Activated CD4-positive, alpha-beta T cell treated with anti-CD3 and anti-CD28 coated beads, Interleukin-2, amount 10 ng/mL, durations not matched to agents 24 days and 14 days (primary cell): Measurements from ENCODE around the gene PAH. TPM values are rescaled to one million over a fixed set of nuclear protein-coding genes. Genes with fewer than 3 reads are reported as not detected.

Experiments
- DNase-seq: peaks from one replicate; pipeline ENCODE4 v3.0.0; 2022
- H3K27ac Mint-ChIP-seq: one replicate; pipeline ENCODE4 v1.8.0; 2022; ENCODE audit warnings: mild to moderate bottlenecking, mixed read lengths
- H3K27me3 Mint-ChIP-seq: one replicate; pipeline ENCODE4 v1.8.0; 2022; ENCODE audit warnings: mixed read lengths
- H3K36me3 Mint-ChIP-seq: one replicate; pipeline ENCODE4 v1.8.0; 2022; ENCODE audit warnings: low read depth, mild to moderate bottlenecking, mixed read lengths
- H3K4me1 Mint-ChIP-seq: one replicate; pipeline ENCODE4 v1.8.0; 2021; ENCODE audit warnings: mixed read lengths
- H3K4me3 Mint-ChIP-seq: one replicate; pipeline ENCODE4 v1.8.0; 2022; ENCODE audit warnings: mild to moderate bottlenecking, moderate library complexity, mixed read lengths
- H3K9me3 Mint-ChIP-seq: one replicate; pipeline ENCODE4 v1.8.0; 2021; ENCODE audit warnings: mixed read lengths
- intact Hi-C: fragments of 100-400 bp; cut with micrococcal nuclease; formaldehyde crosslinking; loops from one replicate; pipeline ENCODE4 v1.15.1; 2023
- total RNA-seq: library from RNA; stranded (reverse); gene quantifications from 2 replicates; pipeline ENCODE4 v1.2.3, GENCODE V29; 2022

The PAH gene
- total RNA-seq, 1 donor from 2014 or later = not detected

- H3K36me3 Mint-ChIP-seq = no peaks in the 10 kb centered on the region
- H3K4me3 Mint-ChIP-seq = no peak overlapping the region
- H3K27me3 Mint-ChIP-seq = peaks cover 16% of the 10 kb centered on the region
- H3K4me1 Mint-ChIP-seq = no peaks in the 10 kb centered on the region
- intact Hi-C loops = no loop called here
- H3K27ac Mint-ChIP-seq = no peak overlapping the region
- H3K9me3 Mint-ChIP-seq = no peaks in the 10 kb centered on the region
- no peak for DNase-seq
Observed at GRCh38 chr12:102933168-102933567, 16.1 kb upstream of the PAH start.

- Mint-ChIP-seq H3K27me3 (peaks cover 12% of the 10 kb centered on the region), H3K4me3 (no peak overlapping the region), H3K27ac (no peak overlapping the region), H3K4me1 (no peaks in the 10 kb centered on the region), H3K9me3 (no peaks in the 10 kb centered on the region), H3K36me3 (no peaks in the 10 kb centered on the region)
- intact Hi-C loops = no loop called here
- DNase-seq = no peak
Observed at GRCh38 chr12:102927220-102927619, 10.2 kb upstream of the PAH start.

- intact Hi-C loops = no loop called here
- H3K27me3 Mint-ChIP-seq = peaks cover 19% of the 10 kb centered on the region
- peaks cover 6% of the 10 kb centered on the region for H3K4me1 Mint-ChIP-seq
- DNase-seq = no peak
- no peaks in the 10 kb centered on the region for H3K36me3 Mint-ChIP-seq
- no peak overlapping the region for H3K4me3 Mint-ChIP-seq
- no peaks in the 10 kb centered on the region for H3K9me3 Mint-ChIP-seq
- no peak overlapping the region for H3K27ac Mint-ChIP-seq
Observed at GRCh38 chr12:102921240-102921639, 4.2 kb upstream of the PAH start.

GRCh38 chr12:102920271-102920670, 3.2 kb upstream of the PAH start:
- H3K36me3 Mint-ChIP-seq = no peaks in the 10 kb centered on the region
- H3K4me1 Mint-ChIP-seq = peaks cover 6% of the 10 kb centered on the region
- DNase-seq = no peak
- intact Hi-C loops = no loop called here
- H3K4me3 Mint-ChIP-seq = no peak overlapping the region
- H3K27me3 Mint-ChIP-seq = peaks cover 19% of the 10 kb centered on the region
- H3K9me3 Mint-ChIP-seq = no peaks in the 10 kb centered on the region
- H3K27ac Mint-ChIP-seq = no peak overlapping the region

GRCh38 chr12:102918840-102919239, 1.8 kb upstream of the PAH start:
- no peaks in the 10 kb centered on the region for H3K9me3 Mint-ChIP-seq
- no peak overlapping the region for H3K27ac Mint-ChIP-seq
- H3K4me3 Mint-ChIP-seq = no peak overlapping the region
- H3K4me1 Mint-ChIP-seq = peaks cover 6% of the 10 kb centered on the region
- intact Hi-C loops = no loop called here
- peaks cover 28% of the 10 kb centered on the region for H3K27me3 Mint-ChIP-seq
- DNase-seq = no peak
- H3K36me3 Mint-ChIP-seq = no peaks in the 10 kb centered on the region

- Mint-ChIP-seq H3K27ac (no peak overlapping the region), H3K27me3 (peaks cover 29% of the 10 kb centered on the region), H3K36me3 (no peaks in the 10 kb centered on the region), H3K4me1 (peaks cover 6% of the 10 kb centered on the region), H3K4me3 (peak overlapping the region; percentile 73), H3K9me3 (no peaks in the 10 kb centered on the region)
- intact Hi-C loops = no loop called here
- no peak for DNase-seq
Observed at GRCh38 chr12:102916252-102917025, 605 bp downstream of the PAH start.

GRCh38 chr12:102913453-102914226, 3.4 kb downstream of the PAH start:
- H3K4me3 Mint-ChIP-seq = no peak overlapping the region
- H3K27ac Mint-ChIP-seq = no peak overlapping the region
- no peaks in the 10 kb centered on the region for H3K36me3 Mint-ChIP-seq
- intact Hi-C loops = no loop called here
- peaks cover 26% of the 10 kb centered on the region for H3K27me3 Mint-ChIP-seq
- H3K4me1 Mint-ChIP-seq = peaks cover 6% of the 10 kb centered on the region
- no peak for DNase-seq
- no peaks in the 10 kb centered on the region for H3K9me3 Mint-ChIP-seq

- no peak for DNase-seq
- intact Hi-C loops = no loop called here
- Mint-ChIP-seq H3K27me3 (peaks cover 23% of the 10 kb centered on the region), H3K27ac (no peak overlapping the region), H3K4me1 (peaks cover 2% of the 10 kb centered on the region), H3K9me3 (no peaks in the 10 kb centered on the region), H3K4me3 (no peak overlapping the region), H3K36me3 (no peaks in the 10 kb centered on the region)
Observed at GRCh38 chr12:102912258-102912657, 4.8 kb downstream of the PAH start.

GRCh38 chr12:102911320-102911719, 5.7 kb downstream of the PAH start:
- H3K27ac Mint-ChIP-seq = no peak overlapping the region
- peaks cover 21% of the 10 kb centered on the region for H3K27me3 Mint-ChIP-seq
- H3K4me3 Mint-ChIP-seq = no peak overlapping the region
- intact Hi-C loops = no loop called here
- no peaks in the 10 kb centered on the region for H3K36me3 Mint-ChIP-seq
- H3K9me3 Mint-ChIP-seq = no peaks in the 10 kb centered on the region
- H3K4me1 Mint-ChIP-seq = no peaks in the 10 kb centered on the region
- DNase-seq = no peak

GRCh38 chr12:102910792-102911191, 6.3 kb downstream of the PAH start:
- Mint-ChIP-seq H3K4me3 (no peak overlapping the region), H3K9me3 (no peaks in the 10 kb centered on the region)

GRCh38 chr12:102910137-102910536, 6.9 kb downstream of the PAH start:
- no peaks in the 10 kb centered on the region for H3K4me1 Mint-ChIP-seq
- intact Hi-C loops = no loop called here
- no peak overlapping the region for H3K27ac Mint-ChIP-seq
- no peak overlapping the region for H3K4me3 Mint-ChIP-seq
- no peaks in the 10 kb centered on the region for H3K9me3 Mint-ChIP-seq
- no peak for DNase-seq
- H3K27me3 Mint-ChIP-seq = peaks cover 16% of the 10 kb centered on the region
- no peaks in the 10 kb centered on the region for H3K36me3 Mint-ChIP-seq

More at GRCh38 chr12:102910792-102911191, 6.3 kb downstream of the PAH start:
- no peaks in the 10 kb centered on the region for H3K36me3 Mint-ChIP-seq
- H3K4me1 Mint-ChIP-seq = no peaks in the 10 kb centered on the region
- H3K27me3 Mint-ChIP-seq = peaks cover 17% of the 10 kb centered on the region
- intact Hi-C loops = no loop called here
- no peak for DNase-seq
- H3K27ac Mint-ChIP-seq = no peak overlapping the region

- no peak overlapping the region for H3K27ac Mint-ChIP-seq
- peaks cover 2% of the 10 kb centered on the region for H3K27me3 Mint-ChIP-seq
Observed at GRCh38 chr12:102907918-102908317, 9.1 kb downstream of the PAH start.

GRCh38 chr12:102905229-102905628, 11.8 kb downstream of the PAH start:
- no peaks in the 10 kb centered on the region for H3K36me3 Mint-ChIP-seq
- peaks cover 2% of the 10 kb centered on the region for H3K27me3 Mint-ChIP-seq
- DNase-seq = no peak
- intact Hi-C loops = no loop called here
- no peak overlapping the region for H3K4me3 Mint-ChIP-seq
- no peaks in the 10 kb centered on the region for H3K9me3 Mint-ChIP-seq
- no peaks in the 10 kb centered on the region for H3K4me1 Mint-ChIP-seq
- H3K27ac Mint-ChIP-seq = no peak overlapping the region

More at GRCh38 chr12:102907918-102908317, 9.1 kb downstream of the PAH start:
- no peaks in the 10 kb centered on the region for H3K9me3 Mint-ChIP-seq
- H3K4me1 Mint-ChIP-seq = no peaks in the 10 kb centered on the region
- no peaks in the 10 kb centered on the region for H3K36me3 Mint-ChIP-seq
- no peak for DNase-seq
- intact Hi-C loops = no loop called here
- H3K4me3 Mint-ChIP-seq = no peak overlapping the region

- peaks cover 2% of the 10 kb centered on the region for H3K27me3 Mint-ChIP-seq
- intact Hi-C loops = no loop called here
- no peak for DNase-seq
- H3K9me3 Mint-ChIP-seq = no peaks in the 10 kb centered on the region
- H3K27ac Mint-ChIP-seq = no peak overlapping the region
- H3K4me1 Mint-ChIP-seq = no peaks in the 10 kb centered on the region
- H3K4me3 Mint-ChIP-seq = no peak overlapping the region
- H3K36me3 Mint-ChIP-seq = no peaks in the 10 kb centered on the region
Observed at GRCh38 chr12:102903337-102904007, 13.6 kb downstream of the PAH start.
